ENCODE results near the gene IL27RA.
"Not testable (repeated sequence)": the region's sequence is repeated elsewhere in the genome, so short reads cannot be mapped to it uniquely, and the experiment has no call there.

The IL27RA gene

DNA sequence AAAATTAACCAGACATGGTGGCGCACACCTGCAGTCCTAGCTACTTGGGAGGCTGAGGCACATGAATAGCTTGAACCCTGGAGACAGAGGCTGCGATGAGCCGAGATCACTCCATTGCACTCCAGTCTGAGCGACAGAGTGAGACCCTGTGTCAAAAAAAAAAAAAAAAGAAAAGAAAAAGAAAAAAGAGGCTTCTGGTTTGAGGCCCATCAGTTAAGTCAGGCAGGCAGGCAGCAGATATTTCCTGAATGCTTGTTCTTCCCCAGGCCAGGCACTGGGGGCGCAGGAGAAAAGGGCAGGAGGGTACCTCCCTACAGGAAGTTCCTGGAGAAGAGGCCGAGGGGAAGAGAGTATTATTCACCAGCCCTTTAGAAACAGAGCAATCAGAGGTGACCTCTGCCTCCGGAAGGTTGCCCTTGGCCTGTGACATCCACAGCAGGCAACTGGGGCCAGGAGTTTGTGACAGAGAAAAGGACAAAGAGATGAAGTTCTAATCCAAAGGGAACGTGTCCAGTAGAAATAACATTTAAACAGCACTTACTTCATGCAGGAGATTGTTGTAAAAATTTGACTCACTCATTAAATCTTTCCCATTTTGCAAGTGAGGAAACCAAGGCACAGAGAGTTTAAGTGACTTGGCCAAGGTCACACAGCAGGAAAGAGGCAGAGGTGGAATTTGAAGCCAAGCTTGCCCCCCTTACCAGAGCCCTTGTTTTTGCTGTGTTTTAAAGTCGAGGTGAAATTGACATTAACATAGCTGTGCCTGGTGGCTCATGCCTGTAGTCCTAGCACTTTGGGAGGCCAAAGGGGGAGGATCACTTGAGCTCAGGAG lies 7.9 kb upstream of the IL27RA start:
- no peak overlapping the region for H3K4ac ChIP-seq (ENCODE audit: low read depth, low read length)
- peak overlapping the region; percentile 18 for H4K91ac ChIP-seq (ENCODE audit: low read depth, low read length)
- H3K27ac ChIP-seq (ENCODE audit: low read depth, low read length): no peak overlapping the region
- no peak overlapping the region for H2AK5ac ChIP-seq (ENCODE audit: low read length)
- H3K9me3 ChIP-seq (ENCODE audit: insufficient read depth, low read depth, low read length): no peaks in the 10 kb centered on the region
- peak overlapping the region; percentile 68 for H4K12ac ChIP-seq (ENCODE audit: low read depth, low read length)
- no peaks in the 10 kb centered on the region for H3K36me3 ChIP-seq (ENCODE audit: control insufficient read depth in 1 of 2, insufficient read depth in 2 of 2, low read length in 2 of 2)
- H3K4me1 ChIP-seq (ENCODE audit: control insufficient read depth in 1 of 2, insufficient read depth in 2 of 2, low read length in 2 of 2): no peaks in the 10 kb centered on the region
- no CpG with 5 or more reads among the region's 9 CpGs for WGBS (ENCODE audit: extremely low coverage, insufficient coverage, insufficient read length)
- H3K14ac ChIP-seq (ENCODE audit: low read length): no peak overlapping the region
- H3K18ac ChIP-seq (ENCODE audit: low read length): no peak overlapping the region
- peak overlapping the region; percentile 74 for H4K8ac ChIP-seq (ENCODE audit: low read depth, low read length)
- H2BK12ac ChIP-seq (ENCODE audit: low read length): no peak overlapping the region
- no peak overlapping the region for H2BK120ac ChIP-seq (ENCODE audit: insufficient read depth, low read length, poor library complexity)
- no peak overlapping the region for H3K9ac ChIP-seq (ENCODE audit: low read length)
- H3K23ac ChIP-seq (ENCODE audit: low read length): no peak overlapping the region
- no peak overlapping the region for H3K4me2 ChIP-seq (ENCODE audit: low read length)
- H3K79me1 ChIP-seq (ENCODE audit: low read length): peaks cover 2% of the 10 kb centered on the region
- no peaks in the 10 kb centered on the region for H3K79me2 ChIP-seq (ENCODE audit: control insufficient read depth, insufficient read depth, low read length, poor library complexity)
- no peak for DNase-seq
- H2AFZ ChIP-seq (ENCODE audit: insufficient read depth, low read length, poor library complexity): peak overlapping the region; percentile 59
- no peak overlapping the region for H3K4me3 ChIP-seq (ENCODE audit: low read depth, low read length)
- H3K27me3 ChIP-seq (ENCODE audit: insufficient read depth, low read length): no peaks in the 10 kb centered on the region
- no peak overlapping the region for H2BK5ac ChIP-seq (ENCODE audit: low read depth, low read length, poor library complexity)

DNA sequence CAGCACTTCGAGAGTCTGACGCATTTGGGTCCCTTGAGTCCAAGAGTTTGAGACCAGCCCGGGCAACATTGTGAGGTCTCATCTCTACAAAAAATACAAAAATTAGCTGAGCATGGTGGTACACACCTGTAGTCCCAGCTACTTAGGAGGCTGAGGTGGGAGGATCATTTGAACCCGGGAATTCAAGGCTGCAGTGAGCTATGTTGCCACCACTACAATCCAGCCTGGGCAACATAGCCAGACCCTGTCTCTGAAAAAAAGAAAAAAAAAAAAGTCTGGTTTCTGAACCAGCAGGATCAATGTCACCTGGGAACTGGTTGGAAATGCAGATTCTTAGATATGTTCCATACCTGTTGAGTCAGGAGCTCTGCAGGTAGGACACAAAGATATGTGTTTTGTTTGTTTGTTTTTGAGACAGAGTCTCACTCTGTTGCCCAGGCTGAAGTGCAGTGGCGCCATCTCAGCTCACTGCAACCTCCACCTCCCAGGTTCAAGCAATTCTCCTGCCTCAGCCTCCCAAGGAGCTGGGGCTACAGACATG lies 4.8 kb upstream of the IL27RA start:
- not testable (repeated sequence) for H3K18ac ChIP-seq (ENCODE audit: low read length); H3K79me2 ChIP-seq (ENCODE audit: control insufficient read depth, insufficient read depth, low read length, poor library complexity); H2AK5ac ChIP-seq (ENCODE audit: low read length)

DNA sequence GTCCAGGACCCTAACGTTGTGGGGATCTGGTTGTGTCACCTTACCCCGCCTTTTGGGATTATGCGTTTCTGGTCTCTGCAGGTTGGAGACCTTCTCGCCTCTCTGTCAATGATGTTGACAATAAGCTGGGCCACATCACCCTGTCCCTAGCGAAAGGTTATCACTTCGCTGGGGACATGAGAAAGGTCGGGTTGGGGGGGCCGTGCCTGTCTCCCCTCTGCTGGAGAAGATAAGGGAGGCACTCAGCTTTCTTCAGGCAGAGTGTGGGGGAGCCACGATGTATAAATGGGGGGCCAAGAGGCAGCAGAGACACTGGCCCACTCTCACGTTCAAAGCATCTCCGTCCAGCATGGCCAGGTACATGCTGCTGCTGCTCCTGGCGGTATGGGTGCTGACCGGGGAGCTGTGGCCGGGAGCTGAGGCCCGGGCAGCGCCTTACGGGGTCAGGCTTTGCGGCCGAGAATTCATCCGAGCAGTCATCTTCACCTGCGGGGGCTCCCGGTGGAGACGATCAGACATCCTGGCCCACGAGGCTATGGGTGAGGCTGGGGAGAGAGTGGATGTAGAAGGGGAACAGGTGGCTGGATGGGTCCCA lies 3.6 kb upstream of the IL27RA start, which contains the start of gene RLN3:
Gene RLN3, plus strand, starts transcription at position 293 of the 595 bp plus-strand sequence. Its CDS starts 57 bp downstream, at position 350.
- H3K79me1 ChIP-seq (ENCODE audit: low read length): peaks cover 9% of the 10 kb centered on the region
- H3K14ac ChIP-seq (ENCODE audit: low read length): no peak within 1 kb of the TSS
- no CpG with 5 or more reads among the region's 24 CpGs for WGBS (ENCODE audit: extremely low coverage, insufficient coverage, insufficient read length)
- no peaks in the 10 kb centered on the region for H3K36me3 ChIP-seq (ENCODE audit: control insufficient read depth in 1 of 2, insufficient read depth in 2 of 2, low read length in 2 of 2)
- H4K12ac ChIP-seq (ENCODE audit: low read depth, low read length): no peak within 1 kb of the TSS
- H3K4me3 ChIP-seq (ENCODE audit: low read depth, low read length): no peak within 1 kb of the TSS
- no peak within 1 kb of the TSS for H2AFZ ChIP-seq (ENCODE audit: insufficient read depth, low read length, poor library complexity)
- no peak within 1 kb of the TSS for H3K27ac ChIP-seq (ENCODE audit: low read depth, low read length)
- no peak within 1 kb of the TSS for H4K8ac ChIP-seq (ENCODE audit: low read depth, low read length)
- no peak within 1 kb of the TSS for H3K18ac ChIP-seq (ENCODE audit: low read length)
- H3K4ac ChIP-seq (ENCODE audit: low read depth, low read length): no peak within 1 kb of the TSS
- H2BK120ac ChIP-seq (ENCODE audit: insufficient read depth, low read length, poor library complexity): no peak within 1 kb of the TSS
- H2BK12ac ChIP-seq (ENCODE audit: low read length): no peak within 1 kb of the TSS
- H3K27me3 ChIP-seq (ENCODE audit: insufficient read depth, low read length): no peaks in the 10 kb centered on the region
- no peak within 1 kb of the TSS for H4K91ac ChIP-seq (ENCODE audit: low read depth, low read length)
- peaks cover 3% of the 10 kb centered on the region for H3K79me2 ChIP-seq (ENCODE audit: control insufficient read depth, insufficient read depth, low read length, poor library complexity)
- peaks cover 3% of the 10 kb centered on the region in 2 experiments for H3K4me1 ChIP-seq (ENCODE audit: control insufficient read depth in 1 of 2, insufficient read depth in 2 of 2, low read length in 2 of 2)
- no peak within 1 kb of the TSS for H2BK5ac ChIP-seq (ENCODE audit: low read depth, low read length, poor library complexity)
- no peak within 1 kb of the TSS for H2AK5ac ChIP-seq (ENCODE audit: low read length)
- H3K9ac ChIP-seq (ENCODE audit: low read length): no peak within 1 kb of the TSS
- no peaks in the 10 kb centered on the region for H3K9me3 ChIP-seq (ENCODE audit: insufficient read depth, low read depth, low read length)
- H3K23ac ChIP-seq (ENCODE audit: low read length): no peak within 1 kb of the TSS
- DNase-seq: no peak
- no peak within 1 kb of the TSS for H3K4me2 ChIP-seq (ENCODE audit: low read length)

More for the DNA sequence above, 4.8 kb upstream of the IL27RA start:
- not testable (repeated sequence) for H2BK5ac ChIP-seq (ENCODE audit: low read depth, low read length, poor library complexity); H2BK12ac ChIP-seq (ENCODE audit: low read length); H2AFZ ChIP-seq (ENCODE audit: insufficient read depth, low read length, poor library complexity); H3K4ac ChIP-seq (ENCODE audit: low read depth, low read length); H3K27ac ChIP-seq (ENCODE audit: low read depth, low read length); H3K9me3 ChIP-seq (ENCODE audit: insufficient read depth, low read depth, low read length); H3K4me2 ChIP-seq (ENCODE audit: low read length); H4K12ac ChIP-seq (ENCODE audit: low read depth, low read length); H2BK120ac ChIP-seq (ENCODE audit: insufficient read depth, low read length, poor library complexity); H3K79me1 ChIP-seq (ENCODE audit: low read length); H3K4me1 ChIP-seq (ENCODE audit: control insufficient read depth in 1 of 2, insufficient read depth in 2 of 2, low read length in 2 of 2); H3K4me3 ChIP-seq (ENCODE audit: low read depth, low read length); H3K9ac ChIP-seq (ENCODE audit: low read length); H4K8ac ChIP-seq (ENCODE audit: low read depth, low read length); H3K23ac ChIP-seq (ENCODE audit: low read length); H3K14ac ChIP-seq (ENCODE audit: low read length); H3K27me3 ChIP-seq (ENCODE audit: insufficient read depth, low read length); H4K91ac ChIP-seq (ENCODE audit: low read depth, low read length); H3K36me3 ChIP-seq (ENCODE audit: control insufficient read depth in 1 of 2, insufficient read depth in 2 of 2, low read length in 2 of 2)
- DNase-seq: peak; percentile 68 to 92
- no CpG with 5 or more reads among the region's 5 CpGs for WGBS (ENCODE audit: extremely low coverage, insufficient coverage, insufficient read length)

DNA sequence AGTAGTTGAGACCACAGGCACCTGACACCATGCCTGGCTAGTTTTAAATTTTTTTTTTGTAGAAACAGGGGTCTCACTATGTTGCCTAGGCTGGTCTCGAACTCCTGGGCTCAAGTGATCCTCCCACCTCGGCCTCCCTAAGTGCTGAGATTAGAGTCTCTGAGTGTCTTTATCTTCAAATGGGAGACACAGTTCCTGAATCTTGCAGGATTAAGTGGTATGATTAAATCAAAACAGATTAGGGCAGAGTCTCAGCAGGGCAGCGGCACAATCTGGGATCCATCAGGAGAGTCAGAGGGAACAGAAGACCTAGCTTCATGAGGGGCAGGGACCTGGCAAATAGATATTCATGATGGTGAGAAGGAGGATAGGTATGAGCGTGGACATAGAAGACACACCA lies 2.7 kb upstream of the IL27RA start:
- Histone ChIP-seq H3K4me2 (ENCODE audit: low read length) (no peak overlapping the region), H3K4me1 (ENCODE audit: control insufficient read depth in 1 of 2, insufficient read depth in 2 of 2, low read length in 2 of 2) (peaks cover 3% of the 10 kb centered on the region in 2 experiments), H4K12ac (ENCODE audit: low read depth, low read length) (no peak overlapping the region), H3K79me2 (ENCODE audit: control insufficient read depth, insufficient read depth, low read length, poor library complexity) (peaks cover 3% of the 10 kb centered on the region), H2AK5ac (ENCODE audit: low read length) (no peak overlapping the region), H3K14ac (ENCODE audit: low read length) (no peak overlapping the region), H4K91ac (ENCODE audit: low read depth, low read length) (no peak overlapping the region), H3K9ac (ENCODE audit: low read length) (no peak overlapping the region), H3K27ac (ENCODE audit: low read depth, low read length) (no peak overlapping the region), H2AFZ (ENCODE audit: insufficient read depth, low read length, poor library complexity) (no peak overlapping the region), H3K27me3 (ENCODE audit: insufficient read depth, low read length) (no peaks in the 10 kb centered on the region), H3K79me1 (ENCODE audit: low read length) (peaks cover 7% of the 10 kb centered on the region), H2BK12ac (ENCODE audit: low read length) (no peak overlapping the region), H3K18ac (ENCODE audit: low read length) (no peak overlapping the region), H4K8ac (ENCODE audit: low read depth, low read length) (no peak overlapping the region), H3K36me3 (ENCODE audit: control insufficient read depth in 1 of 2, insufficient read depth in 2 of 2, low read length in 2 of 2) (no peaks in the 10 kb centered on the region), H2BK120ac (ENCODE audit: insufficient read depth, low read length, poor library complexity) (no peak overlapping the region), H3K9me3 (ENCODE audit: insufficient read depth, low read depth, low read length) (no peaks in the 10 kb centered on the region), H3K23ac (ENCODE audit: low read length) (no peak overlapping the region), H3K4me3 (ENCODE audit: low read depth, low read length) (no peak overlapping the region), H3K4ac (ENCODE audit: low read depth, low read length) (no peak overlapping the region), H2BK5ac (ENCODE audit: low read depth, low read length, poor library complexity) (no peak overlapping the region)
- DNase-seq: no peak
- no CpG with 5 or more reads among the region's 4 CpGs for WGBS (ENCODE audit: extremely low coverage, insufficient coverage, insufficient read length)
